Mesothelial cell of epicardium (in vitro differentiated cells): ENCODE data around the gene AKAP13. TPM values are rescaled to one million over a fixed set of nuclear protein-coding genes. Genes with fewer than 3 reads are reported as not detected.
"Not testable (repeated sequence)": the region's sequence is repeated elsewhere in the genome, so short reads cannot be mapped to it uniquely, and the experiment has no call there.

Experiments
- DNase-seq, 2 experiments: peaks; one replicate each; pipeline ENCODE4 v3.0.0; 2021; ENCODE audit warnings: low spot score in 2 of 2; ENCODE audit not compliant: unreplicated experiment in 2 of 2
- H3K27ac Mint-ChIP-seq: 2 replicates; pipeline ENCODE4 v1.8.0; 2021; ENCODE audit warnings: mixed read lengths
- H3K27me3 Mint-ChIP-seq: 2 replicates; pipeline ENCODE4 v1.8.0; 2021; ENCODE audit warnings: low read depth, mixed read lengths
- H3K36me3 Mint-ChIP-seq: 2 replicates; pipeline ENCODE4 v1.8.0; 2021; ENCODE audit warnings: mixed read lengths
- H3K4me1 Mint-ChIP-seq: 2 replicates; pipeline ENCODE4 v1.8.0; 2021; ENCODE audit warnings: mixed read lengths
- H3K4me3 Mint-ChIP-seq: 2 replicates; pipeline ENCODE4 v1.8.0; 2021; ENCODE audit warnings: mild to moderate bottlenecking, moderate library complexity, mixed read lengths
- H3K9me3 Mint-ChIP-seq: 2 replicates; pipeline ENCODE4 v1.8.0; 2021; ENCODE audit warnings: mixed read lengths
- CTCF ChIP-seq: fragments of 200-600 bp; sonication (generic); IDR thresholded peaks from one replicate; pipeline ENCODE4 v1.5.0; 2021; ENCODE audit warnings: antibody characterized with exemption; ENCODE audit not compliant: unreplicated experiment
- total RNA-seq: library from RNA; stranded (reverse); gene quantifications from 3 replicates; pipeline ENCODE4 v1.2.1, GENCODE V29; 2021

Gene AKAP13
- total RNA-seq, 1 donor from 2014 or later, result 109 TPM

GRCh38 chr15:85583442-85583841 is 203.0 kb downstream of the AKAP13 start:
- Mint-ChIP-seq H3K36me3 (peaks cover 30% of the 10 kb centered on the region), H3K27ac (peak overlapping the region; percentile 55), H3K27me3 (no peaks in the 10 kb centered on the region), H3K9me3 (peaks cover 3% of the 10 kb centered on the region), H3K4me1 (peaks cover 17% of the 10 kb centered on the region), H3K4me3 (no peak overlapping the region)
- DNase-seq, result no peak
- no peak for TF ChIP-seq CTCF

- no peaks in the 10 kb centered on the region for H3K27me3 Mint-ChIP-seq
- peaks cover 23% of the 10 kb centered on the region for H3K4me1 Mint-ChIP-seq
- H3K4me3 Mint-ChIP-seq, result no peak overlapping the region
- H3K27ac Mint-ChIP-seq, result peak overlapping the region; percentile 55
- TF ChIP-seq CTCF, result no peak
- H3K36me3 Mint-ChIP-seq, result peaks cover 27% of the 10 kb centered on the region
- peaks cover 3% of the 10 kb centered on the region for H3K9me3 Mint-ChIP-seq
- DNase-seq, result no peak
Measured at GRCh38 chr15:85583923-85584390, 203.6 kb downstream of the AKAP13 start.

GRCh38 chr15:85584872-85585271 is 204.5 kb downstream of the AKAP13 start:
- Mint-ChIP-seq H3K9me3 (peaks cover 3% of the 10 kb centered on the region), H3K27ac (no peak overlapping the region), H3K27me3 (no peaks in the 10 kb centered on the region), H3K36me3 (peaks cover 23% of the 10 kb centered on the region), H3K4me1 (peaks cover 29% of the 10 kb centered on the region), H3K4me3 (no peak overlapping the region)
- no peak for TF ChIP-seq CTCF
- DNase-seq, result no peak

- DNase-seq, H3K4me3 Mint-ChIP-seq: not testable (repeated sequence)
- peaks cover 15% of the 10 kb centered on the region for H3K36me3 Mint-ChIP-seq
Measured at GRCh38 chr15:85586196-85586595, 205.8 kb downstream of the AKAP13 start.

GRCh38 chr15:85587707-85588411 is 207.5 kb downstream of the AKAP13 start:
- H3K4me1 Mint-ChIP-seq, result peaks cover 28% of the 10 kb centered on the region
- DNase-seq, result no peak
- peaks cover 11% of the 10 kb centered on the region for H3K36me3 Mint-ChIP-seq
- H3K27ac Mint-ChIP-seq, result peak overlapping the region; percentile 59
- no peak overlapping the region for H3K4me3 Mint-ChIP-seq
- no peaks in the 10 kb centered on the region for H3K27me3 Mint-ChIP-seq
- no peak for TF ChIP-seq CTCF
- H3K9me3 Mint-ChIP-seq, result peaks cover 3% of the 10 kb centered on the region

More at GRCh38 chr15:85586196-85586595, 205.8 kb downstream of the AKAP13 start:
- H3K27me3 Mint-ChIP-seq, H3K9me3 Mint-ChIP-seq, H3K27ac Mint-ChIP-seq: not testable (repeated sequence)
- H3K4me1 Mint-ChIP-seq, result peaks cover 31% of the 10 kb centered on the region

- H3K4me1 Mint-ChIP-seq, result peaks cover 22% of the 10 kb centered on the region
- H3K4me3 Mint-ChIP-seq, result no peak overlapping the region
- DNase-seq, result no peak
- H3K27me3 Mint-ChIP-seq, result no peaks in the 10 kb centered on the region
- no peak for TF ChIP-seq CTCF
- peak overlapping the region; percentile 85 for H3K27ac Mint-ChIP-seq
- peaks cover 3% of the 10 kb centered on the region for H3K9me3 Mint-ChIP-seq
- peaks cover 11% of the 10 kb centered on the region for H3K36me3 Mint-ChIP-seq
Measured at GRCh38 chr15:85588677-85589076, 208.3 kb downstream of the AKAP13 start.
